ENCODE measurements around the gene OR56A5. TPM values are rescaled to one million over a fixed set of nuclear protein-coding genes. Genes with fewer than 3 reads are reported as not detected.

OR56A5 gene
- total RNA-seq, 4 donors from 2014 or later = not detected

DNA sequence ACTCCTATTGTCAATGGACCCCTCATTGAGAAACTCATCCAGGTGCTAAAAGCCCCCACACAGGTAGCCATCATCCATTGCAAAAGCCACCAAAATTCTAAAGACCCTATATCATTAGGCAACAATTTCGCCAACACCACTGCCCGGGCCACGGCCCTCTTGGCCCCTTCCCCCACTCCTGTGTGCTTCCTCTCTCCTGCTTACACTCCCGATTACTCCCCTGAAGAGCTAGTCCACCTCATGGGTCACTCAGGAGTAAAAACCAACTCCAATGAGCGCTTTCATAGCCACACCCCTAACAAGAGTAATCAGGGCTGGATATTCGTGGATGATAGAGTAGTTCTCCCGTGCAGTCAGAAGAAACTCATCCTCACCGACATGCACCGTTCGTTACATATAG, 35.2 kb downstream of the OR56A5 start:
- no peak overlapping the region for H3K27ac ChIP-seq
- peaks cover 0 to 27% (median 0%) of the 10 kb centered on the region in 3 donors for H3K9me3 ChIP-seq
- no peak overlapping the region for H3K4me3 ChIP-seq
- H3K4me1 ChIP-seq = no peaks in the 10 kb centered on the region
- ATAC-seq = no peak
- no peaks in the 10 kb centered on the region for H3K27me3 ChIP-seq
- H3K36me3 ChIP-seq = no peaks in the 10 kb centered on the region
- TF ChIP-seq POLR2AphosphoS5 (IDR thresholded peaks at IDR 0.05) (no peak), POLR2A (IDR thresholded peaks at IDR 0.05) (no peak), EP300 (IDR thresholded peaks at IDR 0.05) (no peak)
- TF ChIP-seq, protein P1, sequence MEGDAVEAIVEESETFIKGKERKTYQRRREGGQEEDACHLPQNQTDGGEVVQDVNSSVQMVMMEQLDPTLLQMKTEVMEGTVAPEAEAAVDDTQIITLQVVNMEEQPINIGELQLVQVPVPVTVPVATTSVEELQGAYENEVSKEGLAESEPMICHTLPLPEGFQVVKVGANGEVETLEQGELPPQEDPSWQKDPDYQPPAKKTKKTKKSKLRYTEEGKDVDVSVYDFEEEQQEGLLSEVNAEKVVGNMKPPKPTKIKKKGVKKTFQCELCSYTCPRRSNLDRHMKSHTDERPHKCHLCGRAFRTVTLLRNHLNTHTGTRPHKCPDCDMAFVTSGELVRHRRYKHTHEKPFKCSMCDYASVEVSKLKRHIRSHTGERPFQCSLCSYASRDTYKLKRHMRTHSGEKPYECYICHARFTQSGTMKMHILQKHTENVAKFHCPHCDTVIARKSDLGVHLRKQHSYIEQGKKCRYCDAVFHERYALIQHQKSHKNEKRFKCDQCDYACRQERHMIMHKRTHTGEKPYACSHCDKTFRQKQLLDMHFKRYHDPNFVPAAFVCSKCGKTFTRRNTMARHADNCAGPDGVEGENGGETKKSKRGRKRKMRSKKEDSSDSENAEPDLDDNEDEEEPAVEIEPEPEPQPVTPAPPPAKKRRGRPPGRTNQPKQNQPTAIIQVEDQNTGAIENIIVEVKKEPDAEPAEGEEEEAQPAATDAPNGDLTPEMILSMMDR (IDR thresholded peaks at IDR 0.05) = no peak
- WGBS, 2 donors (ENCODE audit: low coverage in 1 of 2) = 89% methylated on average over 10 of the region's 10 CpGs

DNA sequence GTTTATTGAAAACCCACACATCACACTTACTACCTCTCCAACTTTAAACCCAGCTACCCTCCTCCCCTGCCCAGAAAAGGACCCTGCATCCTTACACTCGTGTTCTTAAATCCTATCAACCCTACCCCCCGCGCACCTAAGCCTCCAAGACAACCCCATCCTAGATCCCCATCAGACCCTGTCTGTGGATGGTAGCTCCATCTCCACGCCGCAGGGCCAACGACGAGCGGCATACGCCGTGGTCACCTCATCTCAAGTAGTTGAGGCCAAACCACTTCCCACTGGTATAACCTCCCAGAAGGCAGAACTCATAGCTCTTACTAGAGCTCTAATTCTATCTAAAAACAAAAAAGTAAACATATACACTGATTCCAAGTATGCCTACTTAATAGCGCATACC, 35.6 kb downstream of the OR56A5 start:
- 80 to 88% methylated on average over 1 to 9 of the region's 11 CpGs for WGBS, 2 donors (ENCODE audit: low coverage in 1 of 2)
- Histone ChIP-seq H3K27ac (no peak overlapping the region), H3K4me3 (no peak overlapping the region), H3K27me3 (no peaks in the 10 kb centered on the region), H3K9me3 (peaks cover 0 to 24% (median 0%) of the 10 kb centered on the region in 3 donors), H3K36me3 (no peaks in the 10 kb centered on the region), H3K4me1 (no peaks in the 10 kb centered on the region)
- TF ChIP-seq, protein P1 (IDR thresholded peaks at IDR 0.05) = no peak
- TF ChIP-seq POLR2AphosphoS5 (IDR thresholded peaks at IDR 0.05) = no peak
- TF ChIP-seq POLR2A (IDR thresholded peaks at IDR 0.05) = no peak
- no peak for TF ChIP-seq EP300 (IDR thresholded peaks at IDR 0.05)
- ATAC-seq = no peak

GRCh38 chr11:5931061-5931460, 37.2 kb downstream of the OR56A5 start:
- WGBS, 2 donors (ENCODE audit: low coverage in 1 of 2) = 90 to 91% methylated on average over 3 to 8 of the region's 8 CpGs
- no peak for TF ChIP-seq EP300 (IDR thresholded peaks at IDR 0.05)
- TF ChIP-seq POLR2A (IDR thresholded peaks at IDR 0.05) = no peak
- TF ChIP-seq, protein P1 (IDR thresholded peaks at IDR 0.05) = no peak
- no peak for TF ChIP-seq POLR2AphosphoS5 (IDR thresholded peaks at IDR 0.05)
- no peaks in the 10 kb centered on the region for H3K27me3 ChIP-seq
- H3K9me3 ChIP-seq = peaks cover 0 to 27% (median 0%) of the 10 kb centered on the region in 3 donors
- no peak overlapping the region for H3K4me3 ChIP-seq
- no peak overlapping the region for H3K27ac ChIP-seq
- ATAC-seq = no peak
- H3K36me3 ChIP-seq = no peaks in the 10 kb centered on the region
- H3K4me1 ChIP-seq = no peaks in the 10 kb centered on the region

DNA sequence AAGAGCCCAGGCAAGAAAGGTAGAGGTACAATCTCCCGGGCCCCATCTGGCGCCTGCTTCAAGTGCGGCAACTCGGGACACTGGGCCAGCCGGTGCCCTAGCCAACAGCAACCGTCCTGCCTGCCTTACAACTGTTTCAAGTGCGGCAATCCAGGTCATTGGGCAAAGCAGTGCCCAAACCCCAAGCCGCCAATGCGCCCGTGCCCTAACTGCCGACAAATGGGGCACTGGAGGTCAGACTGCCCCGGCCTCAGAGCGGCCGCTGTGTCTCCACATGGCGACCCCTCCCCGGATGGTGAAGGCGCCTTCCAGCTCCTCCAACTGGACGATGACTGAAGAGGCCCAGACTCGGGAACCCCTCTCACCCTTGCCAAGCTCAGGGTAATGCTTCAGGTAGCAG, 37.7 kb downstream of the OR56A5 start:
- H3K4me1 ChIP-seq = no peaks in the 10 kb centered on the region
- H3K9me3 ChIP-seq = peaks cover 0 to 28% (median 0%) of the 10 kb centered on the region in 3 donors
- ATAC-seq = no peak
- no peaks in the 10 kb centered on the region for H3K27me3 ChIP-seq
- no peaks in the 10 kb centered on the region for H3K36me3 ChIP-seq
- H3K4me3 ChIP-seq = no peak overlapping the region
- 63% methylated on average over 4 of the region's 19 CpGs; no CpG with 5 or more reads in 1 of the 2 donors for WGBS, 2 donors (ENCODE audit: low coverage in 1 of 2)
- TF ChIP-seq, protein P1 (IDR thresholded peaks at IDR 0.05) = no peak
- no peak for TF ChIP-seq POLR2AphosphoS5 (IDR thresholded peaks at IDR 0.05)
- TF ChIP-seq EP300 (IDR thresholded peaks at IDR 0.05) = no peak
- TF ChIP-seq POLR2A (IDR thresholded peaks at IDR 0.05) = no peak
- no peak overlapping the region for H3K27ac ChIP-seq

GRCh38 chr11:5929571-5930368, 38.5 kb downstream of the OR56A5 start:
- no peak for ATAC-seq
- 70 to 92% methylated on average over 2 to 17 of the region's 31 CpGs for WGBS, 2 donors (ENCODE audit: low coverage in 1 of 2)
- TF ChIP-seq POLR2AphosphoS5 (IDR thresholded peaks at IDR 0.05) (no peak), EP300 (IDR thresholded peaks at IDR 0.05) (no peak), POLR2A (IDR thresholded peaks at IDR 0.05) (no peak)
- TF ChIP-seq, protein P1 (IDR thresholded peaks at IDR 0.05) = no peak

More at GRCh38 chr11:5929571-5930368, 38.5 kb downstream of the OR56A5 start:
- Histone ChIP-seq H3K27ac (no peak overlapping the region), H3K4me3 (no peak overlapping the region), H3K4me1 (no peaks in the 10 kb centered on the region), H3K9me3 (peaks cover 0 to 36% (median 0%) of the 10 kb centered on the region in 3 donors), H3K36me3 (no peaks in the 10 kb centered on the region), H3K27me3 (no peaks in the 10 kb centered on the region)
